PC-9 (cell line): ENCODE data around the gene AOPEP.

Experiments
- CTCF ChIP-seq: fragments of 200-600 bp; sonication (generic); conservative IDR thresholded peaks from 2 replicates; pipeline ENCODE4 v1.6.1; 2017; ENCODE audit warnings: mixed run types, antibody characterized with exemption, mild to moderate bottlenecking, moderate library complexity
- EZH2 ChIP-seq: fragments of 200-600 bp; sonication (generic); IDR thresholded peaks from 2 replicates; pipeline ENCODE4 v1.8.0; 2017; ENCODE audit warnings: antibody characterized with exemption, low read depth

DNA sequence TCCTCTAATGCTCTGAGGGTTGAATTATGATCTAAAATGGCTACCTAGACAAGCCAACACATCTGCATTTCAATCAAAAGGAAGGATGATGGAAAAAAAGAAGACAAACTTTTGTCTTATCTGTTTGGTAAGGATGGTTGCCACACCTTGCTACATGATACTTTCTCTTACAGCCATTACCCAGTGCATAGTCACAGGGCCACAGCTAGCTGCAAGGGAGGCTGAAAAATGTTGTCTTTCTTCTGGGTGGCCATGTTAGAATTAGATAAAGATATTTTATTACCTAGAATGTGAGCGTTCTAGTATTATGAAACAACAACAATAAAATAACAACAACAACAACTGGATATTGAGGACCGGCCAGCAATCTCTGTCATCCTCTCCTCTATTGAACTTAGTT, 4.7 kb upstream of the AOPEP start:
- no peak for TF ChIP-seq CTCF
- TF ChIP-seq EZH2: no peak
